SK-N-SH treated with all-trans-retinoic acid at 6 μM for 48 hours (cell line): Measurements from ENCODE around the gene MAD2L1.
A peak's percentile ranks its signal among the peaks of the same experiment; 100 is the strongest.

ENCODE experiments used
- ATAC-seq: fragments of 200-7000 bp; cut with Tn5 transposase; 3 replicates; pipeline ENCODE4 v1.9.1; 2020; ENCODE audit warnings: mild to moderate bottlenecking, moderate library complexity
- ARNTL ChIP-seq: fragments of 450-650 bp; formaldehyde crosslinking; IDR thresholded peaks from 2 replicates; pipeline ENCODE4 v1.5.0; 2020; ENCODE audit warnings: low read depth, mild to moderate bottlenecking, moderate library complexity, borderline replicate concordance
- BACH2 ChIP-seq: fragments of 250-450 bp; sonication (Bioruptor Pico); IDR thresholded peaks from 2 replicates; pipeline ENCODE4 v1.9.0; 2021; ENCODE audit warnings: mild to moderate bottlenecking, borderline replicate concordance
- CREB5 ChIP-seq: fragments of 250-450 bp; sonication (Bioruptor Pico); IDR thresholded peaks from 2 replicates; pipeline ENCODE4 v1.5.1; 2020; ENCODE audit warnings: low read depth, mild to moderate bottlenecking, moderate library complexity
- CSDC2 ChIP-seq: fragments of 250-450 bp; sonication (Bioruptor Pico); IDR thresholded peaks from 2 replicates; pipeline ENCODE4 v1.5.0; 2020; ENCODE audit warnings: mild to moderate bottlenecking, moderate library complexity
- CSRNP3 ChIP-seq: fragments of 250-450 bp; sonication (Bioruptor Pico); IDR thresholded peaks from 2 replicates; pipeline ENCODE4 v1.5.1; 2021; ENCODE audit warnings: mild to moderate bottlenecking, moderate library complexity
- GLIS3 ChIP-seq: fragments of 250-450 bp; sonication (Bioruptor Pico); IDR thresholded peaks from 2 replicates; pipeline ENCODE4 v1.5.0; 2020; ENCODE audit warnings: mild to moderate bottlenecking, moderate library complexity
- ISL1 ChIP-seq: fragments of 250-450 bp; sonication (Bioruptor Pico); IDR thresholded peaks from 2 replicates; pipeline ENCODE4 v2.1.2; 2022; ENCODE audit warnings: mild to moderate bottlenecking, moderate library complexity
- PATZ1 ChIP-seq: fragments of 250-450 bp; sonication (Bioruptor Pico); IDR thresholded peaks from 2 replicates; pipeline ENCODE4 v1.8.0; 2020; ENCODE audit warnings: mild to moderate bottlenecking, moderate library complexity, borderline replicate concordance
- PPARA ChIP-seq: fragments of 250-450 bp; sonication (Bioruptor Pico); IDR thresholded peaks from 2 replicates; pipeline ENCODE4 v1.5.0; 2020; ENCODE audit warnings: mild to moderate bottlenecking, borderline replicate concordance
- RARB ChIP-seq: fragments of 250-450 bp; sonication (Bioruptor Pico); IDR thresholded peaks from 2 replicates; pipeline ENCODE4 v1.8.0; 2021; ENCODE audit warnings: mild to moderate bottlenecking, moderate library complexity
- SNAI2 ChIP-seq: fragments of 250-450 bp; sonication (Bioruptor Pico); IDR thresholded peaks from 2 replicates; pipeline ENCODE4 v1.5.0; 2020; ENCODE audit warnings: mild to moderate bottlenecking, moderate library complexity
- TCF4 ChIP-seq: fragments of 250-450 bp; sonication (Bioruptor Pico); IDR thresholded peaks from 2 replicates; pipeline ENCODE4 v1.8.0; 2021; ENCODE audit warnings: mild to moderate bottlenecking, moderate library complexity, borderline replicate concordance
- TOX ChIP-seq: fragments of 250-450 bp; sonication (Bioruptor Pico); IDR thresholded peaks from 2 replicates; pipeline ENCODE4 v1.8.0; 2021; ENCODE audit warnings: mild to moderate bottlenecking, moderate library complexity, borderline replicate concordance
- ZC3H10 ChIP-seq: fragments of 250-450 bp; sonication (Bioruptor Pico); IDR thresholded peaks from 2 replicates; pipeline ENCODE4 v1.5.1; 2021; ENCODE audit warnings: mild to moderate bottlenecking, moderate library complexity
- ZFP3 ChIP-seq: fragments of 250-450 bp; sonication (Bioruptor Pico); IDR thresholded peaks from 2 replicates; pipeline ENCODE4 v1.5.0; 2020; ENCODE audit warnings: mild to moderate bottlenecking, moderate library complexity
- ZFP30 ChIP-seq: fragments of 450-650 bp; formaldehyde crosslinking; IDR thresholded peaks from 2 replicates; pipeline ENCODE4 v1.5.0; 2022; ENCODE audit warnings: mild to moderate bottlenecking, moderate library complexity
- ZNF565 ChIP-seq: fragments of 450-650 bp; formaldehyde crosslinking; conservative IDR thresholded peaks from 2 replicates; pipeline ENCODE4 v1.5.0; 2020; ENCODE audit warnings: low read depth, mild to moderate bottlenecking, moderate library complexity
- ZNF70 ChIP-seq: fragments of 450-650 bp; formaldehyde crosslinking; IDR thresholded peaks from 2 replicates; pipeline ENCODE4 v1.5.0; 2020; ENCODE audit warnings: mild to moderate bottlenecking, moderate library complexity
- ZNF8 ChIP-seq: fragments of 450-650 bp; formaldehyde crosslinking; IDR thresholded peaks from 2 replicates; pipeline ENCODE4 v1.5.0; 2020; ENCODE audit warnings: mild to moderate bottlenecking, moderate library complexity
- TF ChIP-seq, protein P1 (sequence below): fragments of 250-450 bp; sonication (Bioruptor Pico); IDR thresholded peaks from 2 replicates; pipeline ENCODE4 v1.8.0; 2021; ENCODE audit warnings: low read depth, mild to moderate bottlenecking, moderate library complexity, borderline replicate concordance
- TF ChIP-seq, protein P2 (sequence below): fragments of 250-450 bp; sonication (Bioruptor Pico); IDR thresholded peaks from 2 replicates; pipeline ENCODE4 v1.5.0; 2020; ENCODE audit warnings: mild to moderate bottlenecking, moderate library complexity

MAD2L1 gene

DNA sequence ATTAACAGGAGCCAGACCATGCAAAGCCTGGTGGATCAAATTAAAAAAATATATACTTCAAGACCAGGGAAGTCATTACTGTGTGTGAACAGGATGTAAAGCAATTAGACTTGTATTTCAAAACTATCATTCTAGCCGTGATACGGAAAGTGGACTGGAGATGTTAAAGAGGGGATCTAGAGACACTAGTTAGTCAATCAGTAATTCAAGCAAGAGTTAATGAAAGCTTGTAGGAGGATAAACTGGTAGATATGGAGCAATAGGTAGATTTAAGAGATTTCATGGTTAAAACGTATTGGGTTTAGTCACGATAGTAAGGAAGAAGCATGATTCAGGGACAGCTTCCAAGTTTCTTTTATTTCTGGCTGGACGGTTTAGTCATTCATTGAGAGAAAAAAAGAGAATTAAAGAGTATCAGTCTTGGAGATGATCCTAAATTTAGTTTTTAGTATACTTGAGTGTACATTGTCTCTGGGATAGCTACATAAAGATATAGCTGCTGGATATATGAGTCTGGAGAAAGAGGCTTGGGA is 3.9 kb downstream of the MAD2L1 start:
- TF ChIP-seq ZNF565 (CRISPR knock-in tag) (no peak), SNAI2 (no peak), PATZ1 (CRISPR knock-in tag) (no peak), TOX (no peak), CSDC2 (no peak), CSRNP3 (CRISPR knock-in tag) (no peak), ZFP3 (CRISPR knock-in tag) (no peak), TCF4 (CRISPR knock-in tag) (no peak), ISL1 (CRISPR knock-in tag) (no peak), RARB (CRISPR knock-in tag) (no peak), ZC3H10 (CRISPR knock-in tag) (no peak), CREB5 (CRISPR knock-in tag) (no peak), ZNF70 (CRISPR knock-in tag) (no peak)
- TF ChIP-seq, protein P1, sequence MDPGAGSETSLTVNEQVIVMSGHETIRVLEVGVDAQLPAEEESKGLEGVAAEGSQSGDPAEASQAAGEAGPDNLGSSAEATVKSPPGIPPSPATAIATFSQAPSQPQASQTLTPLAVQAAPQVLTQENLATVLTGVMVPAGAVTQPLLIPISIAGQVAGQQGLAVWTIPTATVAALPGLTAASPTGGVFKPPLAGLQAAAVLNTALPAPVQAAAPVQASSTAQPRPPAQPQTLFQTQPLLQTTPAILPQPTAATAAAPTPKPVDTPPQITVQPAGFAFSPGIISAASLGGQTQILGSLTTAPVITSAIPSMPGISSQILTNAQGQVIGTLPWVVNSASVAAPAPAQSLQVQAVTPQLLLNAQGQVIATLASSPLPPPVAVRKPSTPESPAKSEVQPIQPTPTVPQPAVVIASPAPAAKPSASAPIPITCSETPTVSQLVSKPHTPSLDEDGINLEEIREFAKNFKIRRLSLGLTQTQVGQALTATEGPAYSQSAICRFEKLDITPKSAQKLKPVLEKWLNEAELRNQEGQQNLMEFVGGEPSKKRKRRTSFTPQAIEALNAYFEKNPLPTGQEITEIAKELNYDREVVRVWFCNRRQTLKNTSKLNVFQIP (CRISPR knock-in tag) = no peak
- TF ChIP-seq, all 23 proteins: peak for 0
- ATAC-seq = no peak

GRCh38 chr4:120059036-120059435 is 7.6 kb downstream of the MAD2L1 start:
- TF ChIP-seq BACH2 (CRISPR knock-in tag) = no peak
- no peak for TF ChIP-seq CREB5 (CRISPR knock-in tag)
- no peak for TF ChIP-seq ARNTL (CRISPR knock-in tag)
- TF ChIP-seq ZNF8 (CRISPR knock-in tag) = no peak
- no peak for TF ChIP-seq SNAI2
- no peak for TF ChIP-seq ISL1 (CRISPR knock-in tag)
- no peak for TF ChIP-seq TCF4 (CRISPR knock-in tag)
- no peak for TF ChIP-seq ZC3H10 (CRISPR knock-in tag)
- TF ChIP-seq ZNF565 (CRISPR knock-in tag) = no peak
- no peak for TF ChIP-seq ZNF70 (CRISPR knock-in tag)
- TF ChIP-seq PATZ1 (CRISPR knock-in tag) = no peak
- no peak for ATAC-seq

- no peak for TF ChIP-seq ISL1 (CRISPR knock-in tag)
- no peak for ATAC-seq
Measured at GRCh38 chr4:120057416-120057815, 9.2 kb downstream of the MAD2L1 start.

DNA sequence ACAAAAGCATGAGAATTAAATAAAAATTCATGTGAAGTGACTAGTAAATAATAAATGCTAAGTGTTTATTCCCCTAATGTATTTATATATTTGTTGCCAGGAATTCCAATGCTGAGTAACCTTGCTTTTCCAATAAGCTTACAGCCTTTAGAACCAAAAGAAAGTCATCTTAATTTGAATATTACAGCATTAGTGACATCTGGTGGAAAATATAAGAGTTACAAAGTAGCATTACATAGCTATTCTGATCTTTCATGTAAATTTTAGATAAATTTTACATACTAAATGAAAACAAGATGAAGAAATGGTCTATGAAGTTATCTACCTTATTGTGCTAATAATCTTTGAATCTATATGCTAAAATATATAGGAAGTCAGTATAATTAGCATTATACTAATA is 10.4 kb downstream of the MAD2L1 start:
- ATAC-seq = peak; percentile 84
- TF ChIP-seq PATZ1 (CRISPR knock-in tag) = no peak
- no peak for TF ChIP-seq TOX
- TF ChIP-seq, protein P2, sequence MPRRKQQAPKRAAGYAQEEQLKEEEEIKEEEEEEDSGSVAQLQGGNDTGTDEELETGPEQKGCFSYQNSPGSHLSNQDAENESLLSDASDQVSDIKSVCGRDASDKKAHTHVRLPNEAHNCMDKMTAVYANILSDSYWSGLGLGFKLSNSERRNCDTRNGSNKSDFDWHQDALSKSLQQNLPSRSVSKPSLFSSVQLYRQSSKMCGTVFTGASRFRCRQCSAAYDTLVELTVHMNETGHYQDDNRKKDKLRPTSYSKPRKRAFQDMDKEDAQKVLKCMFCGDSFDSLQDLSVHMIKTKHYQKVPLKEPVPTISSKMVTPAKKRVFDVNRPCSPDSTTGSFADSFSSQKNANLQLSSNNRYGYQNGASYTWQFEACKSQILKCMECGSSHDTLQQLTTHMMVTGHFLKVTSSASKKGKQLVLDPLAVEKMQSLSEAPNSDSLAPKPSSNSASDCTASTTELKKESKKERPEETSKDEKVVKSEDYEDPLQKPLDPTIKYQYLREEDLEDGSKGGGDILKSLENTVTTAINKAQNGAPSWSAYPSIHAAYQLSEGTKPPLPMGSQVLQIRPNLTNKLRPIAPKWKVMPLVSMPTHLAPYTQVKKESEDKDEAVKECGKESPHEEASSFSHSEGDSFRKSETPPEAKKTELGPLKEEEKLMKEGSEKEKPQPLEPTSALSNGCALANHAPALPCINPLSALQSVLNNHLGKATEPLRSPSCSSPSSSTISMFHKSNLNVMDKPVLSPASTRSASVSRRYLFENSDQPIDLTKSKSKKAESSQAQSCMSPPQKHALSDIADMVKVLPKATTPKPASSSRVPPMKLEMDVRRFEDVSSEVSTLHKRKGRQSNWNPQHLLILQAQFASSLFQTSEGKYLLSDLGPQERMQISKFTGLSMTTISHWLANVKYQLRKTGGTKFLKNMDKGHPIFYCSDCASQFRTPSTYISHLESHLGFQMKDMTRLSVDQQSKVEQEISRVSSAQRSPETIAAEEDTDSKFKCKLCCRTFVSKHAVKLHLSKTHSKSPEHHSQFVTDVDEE (CRISPR knock-in tag) = no peak
- TF ChIP-seq GLIS3 = no peak
- no peak for TF ChIP-seq RARB (CRISPR knock-in tag)
- TF ChIP-seq ISL1 (CRISPR knock-in tag) = no peak
- TF ChIP-seq SNAI2 = no peak
- TF ChIP-seq ZFP30 = no peak
- no peak for TF ChIP-seq TCF4 (CRISPR knock-in tag)
- no peak for TF ChIP-seq PPARA (CRISPR knock-in tag)
